HUES64 (cell line): Measurements from ENCODE around the gene TENT5C.

Experiments
- H3K27ac ChIP-seq: 2 replicates; pipeline ENCODE4 v1.7.0; 2013; ENCODE audit warnings: low read depth, low read length, inconsistent platforms
- H3K27me3 ChIP-seq: 2 replicates; pipeline ENCODE4 v1.6.1; 2013; ENCODE audit warnings: mild to moderate bottlenecking, low read length; ENCODE audit not compliant: insufficient read depth
- H3K36me3 ChIP-seq: 2 replicates; pipeline ENCODE4 v1.6.1; 2013; ENCODE audit warnings: mild to moderate bottlenecking, low read length; ENCODE audit not compliant: insufficient read depth
- H3K4me1 ChIP-seq: 2 replicates; pipeline ENCODE4 v1.6.1; 2013; ENCODE audit warnings: mild to moderate bottlenecking, low read length, moderate library complexity; ENCODE audit not compliant: insufficient read depth
- H3K4me3 ChIP-seq: 2 replicates; pipeline ENCODE4 v1.5.1; 2013; ENCODE audit warnings: mild to moderate bottlenecking, low read length, moderate library complexity
- H3K9ac ChIP-seq: 2 replicates; pipeline ENCODE4 v1.6.1; 2013; ENCODE audit warnings: mild to moderate bottlenecking, low read depth, low read length
- H3K9me3 ChIP-seq: 2 replicates; pipeline ENCODE4 v1.6.1; 2013; ENCODE audit warnings: low read depth, low read length; ENCODE audit not compliant: insufficient read depth
- WGBS: fragments of 150-250, 120-280 bp; methylation state at CpG from one replicate; pipeline ENCODE4 v1.1.7; 2013; ENCODE audit warnings: missing lambda C conversion rate; 5-methylcytosine and 5-hydroxymethylcytosine counted together

TENT5C gene

GRCh38 chr1:117582451-117582850 lies 23.4 kb upstream of the TENT5C start:
- 67% methylated on average over 3 of the region's 3 CpGs for WGBS

GRCh38 chr1:117583247-117583646 lies 22.6 kb upstream of the TENT5C start:
- Histone ChIP-seq H3K36me3 (no peaks in the 10 kb centered on the region), H3K4me3 (no peak overlapping the region)
- WGBS = 94% methylated on average over 6 of the region's 6 CpGs

More at GRCh38 chr1:117582451-117582850, 23.4 kb upstream of the TENT5C start:
- Histone ChIP-seq H3K36me3 (no peaks in the 10 kb centered on the region), H3K4me3 (no peak overlapping the region), H3K9ac (no peak overlapping the region), H3K9me3 (no peaks in the 10 kb centered on the region), H3K27me3 (no peaks in the 10 kb centered on the region), H3K4me1 (no peaks in the 10 kb centered on the region), H3K27ac (no peak overlapping the region)

GRCh38 chr1:117584181-117584580 lies 21.7 kb upstream of the TENT5C start:
- H3K36me3 ChIP-seq = no peaks in the 10 kb centered on the region
- no peak overlapping the region for H3K9ac ChIP-seq
- H3K4me3 ChIP-seq = no peak overlapping the region
- WGBS = 93% methylated on average over 6 of the region's 6 CpGs
- no peaks in the 10 kb centered on the region for H3K9me3 ChIP-seq
- no peaks in the 10 kb centered on the region for H3K27me3 ChIP-seq
- no peaks in the 10 kb centered on the region for H3K4me1 ChIP-seq
- no peak overlapping the region for H3K27ac ChIP-seq

More at GRCh38 chr1:117583247-117583646, 22.6 kb upstream of the TENT5C start:
- Histone ChIP-seq H3K27me3 (no peaks in the 10 kb centered on the region), H3K27ac (no peak overlapping the region), H3K9me3 (no peaks in the 10 kb centered on the region), H3K9ac (no peak overlapping the region), H3K4me1 (no peaks in the 10 kb centered on the region)

- Histone ChIP-seq H3K4me1 (no peaks in the 10 kb centered on the region), H3K4me3 (no peak overlapping the region), H3K9me3 (no peaks in the 10 kb centered on the region), H3K9ac (no peak overlapping the region), H3K27me3 (no peaks in the 10 kb centered on the region), H3K27ac (no peak overlapping the region), H3K36me3 (no peaks in the 10 kb centered on the region)
- WGBS = 93% methylated on average over 8 of the region's 8 CpGs
Observed at GRCh38 chr1:117585086-117585485, 20.8 kb upstream of the TENT5C start.

DNA sequence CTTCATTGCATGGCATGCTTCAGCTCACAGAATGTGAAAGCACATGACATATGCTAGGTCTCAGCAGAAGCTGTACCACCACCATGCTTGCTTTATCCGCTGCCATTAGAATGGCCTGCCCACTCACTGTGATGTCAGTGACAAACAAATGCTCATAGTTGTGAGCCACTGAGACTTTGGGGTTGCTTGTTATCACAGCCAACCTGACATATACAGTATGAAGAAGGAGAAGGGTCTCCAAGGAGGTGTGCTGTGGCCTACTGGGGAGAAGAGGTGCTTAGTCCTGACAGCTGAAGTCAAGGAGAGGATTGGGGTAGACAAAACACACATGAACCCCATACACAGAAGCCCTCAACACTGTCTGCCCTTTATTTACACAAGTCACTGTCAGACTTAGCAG lies 19.5 kb upstream of the TENT5C start:
- H3K4me3 ChIP-seq = no peak overlapping the region
- no peak overlapping the region for H3K27ac ChIP-seq
- no peaks in the 10 kb centered on the region for H3K4me1 ChIP-seq
- H3K27me3 ChIP-seq = no peaks in the 10 kb centered on the region
- H3K36me3 ChIP-seq = no peaks in the 10 kb centered on the region
- 91% methylated on average over 1 of the region's 1 CpG for WGBS
- no peak overlapping the region for H3K9ac ChIP-seq
- no peaks in the 10 kb centered on the region for H3K9me3 ChIP-seq

GRCh38 chr1:117586747-117587498 lies 18.9 kb upstream of the TENT5C start:
- no peak overlapping the region for H3K4me3 ChIP-seq
- no peaks in the 10 kb centered on the region for H3K36me3 ChIP-seq
- no peaks in the 10 kb centered on the region for H3K4me1 ChIP-seq
- WGBS = 85% methylated on average over 13 of the region's 13 CpGs
- no peaks in the 10 kb centered on the region for H3K9me3 ChIP-seq
- no peaks in the 10 kb centered on the region for H3K27me3 ChIP-seq
- no peak overlapping the region for H3K9ac ChIP-seq
- no peak overlapping the region for H3K27ac ChIP-seq

DNA sequence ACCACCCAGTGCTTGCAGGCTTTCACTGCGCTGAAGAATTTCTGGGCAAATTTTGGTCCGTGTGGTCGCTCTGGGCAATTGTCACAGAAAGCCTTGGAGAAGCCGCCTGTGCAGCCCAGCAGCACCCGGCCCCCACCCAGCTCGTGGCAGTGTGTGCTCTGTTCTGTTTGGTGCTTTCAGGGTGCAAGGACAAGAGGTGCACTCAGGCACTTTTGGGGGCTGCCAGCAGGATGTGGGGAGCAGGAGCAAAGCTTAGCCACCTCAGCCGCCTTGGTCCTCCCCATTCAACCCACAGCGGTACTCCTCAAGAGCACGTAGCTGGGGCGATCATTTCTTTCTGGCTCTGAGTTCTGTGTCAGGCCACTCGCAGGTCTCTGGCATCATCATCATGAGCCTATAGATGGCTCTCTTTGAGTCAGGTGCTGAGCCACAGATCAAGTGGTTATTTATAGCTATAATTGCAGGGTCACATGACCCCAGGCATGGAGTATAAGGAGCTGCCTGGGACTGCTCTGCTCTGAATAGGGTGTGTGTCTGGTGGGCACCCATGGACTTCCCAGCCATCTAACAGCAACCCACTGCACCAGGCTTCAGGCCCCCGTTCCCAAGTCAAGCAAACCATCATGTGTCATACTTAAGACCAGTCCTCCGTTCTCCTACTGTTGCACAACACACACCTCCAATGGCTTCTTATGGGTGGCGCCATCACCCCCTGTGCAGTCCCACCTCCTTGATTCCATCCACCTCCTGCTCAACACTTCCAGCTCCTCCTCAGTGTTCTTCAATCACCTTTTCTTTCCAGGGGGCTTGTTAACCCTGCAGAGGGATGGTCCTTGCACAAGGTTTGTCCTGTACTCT lies 18.1 kb upstream of the TENT5C start:
- WGBS = 88% methylated on average over 14 of the region's 14 CpGs
- no peaks in the 10 kb centered on the region for H3K36me3 ChIP-seq
- no peak overlapping the region for H3K27ac ChIP-seq
- H3K9ac ChIP-seq = no peak overlapping the region
- H3K4me1 ChIP-seq = no peaks in the 10 kb centered on the region
- no peak overlapping the region for H3K4me3 ChIP-seq
- no peaks in the 10 kb centered on the region for H3K27me3 ChIP-seq
- no peaks in the 10 kb centered on the region for H3K9me3 ChIP-seq

- Histone ChIP-seq H3K27me3 (no peaks in the 10 kb centered on the region), H3K9ac (no peak overlapping the region), H3K4me3 (no peak overlapping the region), H3K9me3 (no peaks in the 10 kb centered on the region), H3K27ac (no peak overlapping the region), H3K36me3 (no peaks in the 10 kb centered on the region), H3K4me1 (no peaks in the 10 kb centered on the region)
- whole genome bisulfite sequencing = 90% methylated on average over 2 of the region's 2 CpGs
Observed at GRCh38 chr1:117589544-117589943, 16.3 kb upstream of the TENT5C start.

DNA sequence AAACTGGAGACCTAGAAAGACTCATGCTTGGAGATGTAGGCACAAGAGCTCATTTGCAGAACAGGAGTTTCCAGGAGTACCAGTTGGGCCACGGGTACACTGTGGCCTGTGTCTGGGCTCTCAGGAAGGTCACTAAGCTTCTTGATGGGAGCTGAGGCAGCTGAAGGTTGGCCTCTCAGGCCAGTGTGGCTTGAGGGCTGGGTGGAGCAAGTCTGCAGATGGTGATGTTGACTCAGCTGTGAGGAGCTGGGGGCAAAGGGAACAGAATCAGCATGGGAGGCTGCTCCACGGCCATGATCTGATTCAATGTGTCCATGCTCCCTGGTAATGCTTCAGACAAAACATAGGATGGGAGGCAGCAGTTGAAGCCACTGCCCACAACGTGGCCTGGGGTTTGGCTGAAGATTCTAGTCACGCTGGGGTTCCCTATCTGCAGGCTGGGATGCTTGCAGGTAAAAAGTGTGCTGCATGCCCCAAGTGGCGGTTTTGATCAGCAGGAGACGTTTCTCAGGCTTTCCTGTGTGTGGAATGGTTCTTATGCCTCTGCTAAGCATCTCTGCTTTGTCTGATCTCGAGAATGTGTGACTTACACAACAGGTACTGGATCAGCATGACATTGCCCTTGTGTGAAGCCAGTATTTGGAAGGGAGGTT lies 15.4 kb upstream of the TENT5C start:
- Histone ChIP-seq H3K4me1 (no peaks in the 10 kb centered on the region), H3K27ac (no peak overlapping the region), H3K9ac (no peak overlapping the region), H3K9me3 (no peaks in the 10 kb centered on the region), H3K4me3 (no peak overlapping the region), H3K36me3 (no peaks in the 10 kb centered on the region), H3K27me3 (no peaks in the 10 kb centered on the region)
- WGBS = 57% methylated on average over 7 of the region's 7 CpGs

DNA sequence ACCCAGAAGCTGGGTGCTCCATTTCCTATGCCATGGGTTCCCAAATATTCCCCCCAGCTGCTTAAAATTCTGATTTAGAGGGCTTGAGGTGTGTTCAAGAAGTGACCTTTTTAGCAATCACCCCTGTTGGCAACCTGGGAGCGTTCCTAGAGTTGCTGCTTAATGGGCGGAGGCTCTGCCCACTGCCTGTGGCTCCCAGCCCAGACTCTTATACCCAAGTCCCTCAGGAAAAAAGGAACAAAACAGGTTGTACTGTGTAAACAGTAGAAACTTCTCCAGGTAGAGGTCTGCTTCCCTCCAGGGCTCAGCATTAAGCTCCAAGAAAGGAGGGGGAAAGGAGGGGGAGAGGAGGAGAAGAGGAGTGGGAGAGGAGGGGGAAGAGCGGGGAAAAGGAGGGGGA lies 14.6 kb upstream of the TENT5C start:
- H3K9ac ChIP-seq = no peak overlapping the region
- no peaks in the 10 kb centered on the region for H3K9me3 ChIP-seq
- no peaks in the 10 kb centered on the region for H3K4me1 ChIP-seq
- H3K27ac ChIP-seq = no peak overlapping the region
- no peak overlapping the region for H3K4me3 ChIP-seq
- no peaks in the 10 kb centered on the region for H3K36me3 ChIP-seq
- H3K27me3 ChIP-seq = no peaks in the 10 kb centered on the region
- 85% methylated on average over 3 of the region's 3 CpGs for WGBS

DNA sequence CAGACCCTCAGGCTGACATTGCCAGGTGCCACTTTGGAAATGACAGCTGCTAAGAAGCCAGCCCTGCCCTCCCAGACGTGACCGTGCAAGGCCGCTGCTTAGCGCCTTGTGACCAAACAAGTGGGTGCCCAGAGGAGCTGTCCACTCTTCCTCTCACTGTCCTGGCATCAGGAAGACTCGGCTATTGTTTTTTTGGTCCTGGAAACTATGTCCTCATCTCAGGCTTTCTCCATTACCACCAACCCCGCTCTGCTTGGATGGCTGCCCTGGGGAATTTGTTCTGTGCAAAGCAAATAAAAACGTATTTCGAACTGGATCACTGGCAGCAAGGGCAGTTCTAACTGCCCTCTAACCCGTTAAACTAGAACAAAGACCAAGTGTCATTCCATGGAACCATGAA lies 13.7 kb upstream of the TENT5C start:
- H3K4me3 ChIP-seq = no peak overlapping the region
- H3K27ac ChIP-seq = no peak overlapping the region
- H3K9me3 ChIP-seq = no peaks in the 10 kb centered on the region
- H3K9ac ChIP-seq = no peak overlapping the region
- H3K36me3 ChIP-seq = no peaks in the 10 kb centered on the region
- H3K4me1 ChIP-seq = no peaks in the 10 kb centered on the region
- WGBS = 94% methylated on average over 9 of the region's 9 CpGs
- no peaks in the 10 kb centered on the region for H3K27me3 ChIP-seq
